IMR-90 (cell line): ENCODE data around the gene MLLT3. TPM values are rescaled to one million over a fixed set of nuclear protein-coding genes. Genes with fewer than 3 reads are reported as not detected.

Experiments used
- ATAC-seq: fragments of 200-7000 bp; cut with Tn5 transposase; 2 replicates; pipeline ENCODE4 v1.9.1; 2020; ENCODE audit warnings: low read depth, mild to moderate bottlenecking, moderate library complexity
- BruUV-seq: library from RNA; stranded (reverse); fragments of 400-500 nt; replicated peaks from 2 replicates; lab custom pipeline; 2021; lab: Mats Ljungman, UMichigan
- CTCF ChIA-PET: fragments of 300-600 bp; formaldehyde crosslinking; extraction: SDS; loops from one replicate; lab custom pipeline; 2021; ENCODE audit warnings: antibody characterized with exemption; lab: Yijun Ruan, JAX
- POLR2A ChIA-PET: fragments of 300-600 bp; sonication (Branson Sonifier 250); formaldehyde crosslinking; loops from one replicate; lab custom pipeline; 2022; ENCODE audit warnings: antibody characterized with exemption; ENCODE audit not compliant: unreplicated experiment; lab: Charles Lee
- DNase-seq: peaks from one replicate; pipeline ENCODE4 v3.0.0; 2013
- H2AFZ ChIP-seq: replicated peaks from 2 replicates; pipeline ENCODE3; 2013; ENCODE audit warnings: low read length, mild to moderate bottlenecking; ENCODE audit not compliant: poor library complexity
- H2AK5ac ChIP-seq: 2 replicates; pipeline ENCODE4 v1.6.1; 2013; ENCODE audit warnings: low read depth, low read length, inconsistent platforms
- H2AK9ac ChIP-seq: replicated peaks from 2 replicates; pipeline ENCODE3; 2013; ENCODE audit warnings: mild to moderate bottlenecking, low read depth, low read length, moderate library complexity; ENCODE audit not compliant: poor library complexity
- H2BK120ac ChIP-seq: 2 replicates; pipeline ENCODE4 v1.6.1; 2013; ENCODE audit warnings: low read depth, low read length, inconsistent platforms
- H2BK15ac ChIP-seq: 3 replicates; pipeline ENCODE4 v1.6.1; 2013; ENCODE audit warnings: low read depth, low read length, inconsistent platforms
- H2BK20ac ChIP-seq: 2 replicates; pipeline ENCODE4 v1.6.1; 2013; ENCODE audit warnings: low read depth, mild to moderate bottlenecking, inconsistent platforms, low read length, moderate library complexity
- H2BK5ac ChIP-seq: 2 replicates; pipeline ENCODE4 v1.6.1; 2013; ENCODE audit warnings: mild to moderate bottlenecking, low read depth, low read length, inconsistent platforms; ENCODE audit not compliant: poor library complexity, severe bottlenecking
- H3K14ac ChIP-seq: replicated peaks from 2 replicates; pipeline ENCODE4 v1.6.1; 2013; ENCODE audit warnings: low read depth, low read length, inconsistent platforms
- H3K18ac ChIP-seq: 2 replicates; pipeline ENCODE4 v1.6.1; 2013; ENCODE audit warnings: low read depth, low read length, control low read depth
- H3K23ac ChIP-seq: 2 replicates; pipeline ENCODE4 v1.6.1; 2013; ENCODE audit warnings: low read depth, low read length, inconsistent platforms
- H3K27ac ChIP-seq: 2 replicates; pipeline ENCODE4 v1.5.1; 2013; ENCODE audit warnings: mild to moderate bottlenecking, control low read depth, low read length; ENCODE audit not compliant: insufficient read depth
- H3K27me3 ChIP-seq: 2 replicates; pipeline ENCODE4 v1.6.1; 2013; ENCODE audit warnings: low read length; ENCODE audit not compliant: control insufficient read depth, insufficient read depth
- H3K36me3 ChIP-seq: 2 replicates; pipeline ENCODE4 v1.6.1; 2013; ENCODE audit warnings: low read length, mixed read lengths; ENCODE audit not compliant: control insufficient read depth, insufficient read depth
- H3K4ac ChIP-seq: 2 replicates; pipeline ENCODE4 v1.6.1; 2013; ENCODE audit warnings: low read depth, low read length, inconsistent platforms
- H3K4me1 ChIP-seq: 2 replicates; pipeline ENCODE4 v1.6.1; 2013; ENCODE audit warnings: low read length, mixed read lengths; ENCODE audit not compliant: control insufficient read depth, insufficient read depth
- H3K4me2 ChIP-seq: 2 replicates; pipeline ENCODE4 v1.6.1; 2013; ENCODE audit warnings: low read depth, mild to moderate bottlenecking, control low read depth, low read length, moderate library complexity
- H3K4me3 ChIP-seq: 2 replicates; pipeline ENCODE4 v1.5.1; 2013; ENCODE audit warnings: low read depth, mild to moderate bottlenecking, control low read depth, low read length, moderate library complexity; ENCODE audit not compliant: insufficient read depth
- H3K56ac ChIP-seq: 2 replicates; pipeline ENCODE4 v1.6.1; 2013; ENCODE audit warnings: low read length, inconsistent platforms; ENCODE audit not compliant: insufficient read depth; ENCODE audit errors: extremely low read depth
- H3K79me1 ChIP-seq, 2 experiments: 2 replicates each; pipeline ENCODE4 v1.6.1; 2013; ENCODE audit warnings: low read length in 2 of 2, inconsistent platforms in 1 of 2, low read depth in 1 of 2
- H3K9ac ChIP-seq: 2 replicates; pipeline ENCODE4 v1.6.1; 2013; ENCODE audit warnings: low read depth, low read length, control low read depth
- H3K9me1 ChIP-seq: 2 replicates; pipeline ENCODE4 v1.6.1; 2013; ENCODE audit warnings: low read length, inconsistent platforms; ENCODE audit not compliant: insufficient read depth
- H3K9me3 ChIP-seq: 2 replicates; pipeline ENCODE4 v1.6.1; 2013; ENCODE audit warnings: low read length; ENCODE audit not compliant: control insufficient read depth, insufficient read depth
- H4K20me1 ChIP-seq: 2 replicates; pipeline ENCODE4 v1.6.1; 2013; ENCODE audit warnings: low read length, inconsistent platforms; ENCODE audit not compliant: insufficient read depth
- H4K5ac ChIP-seq: 2 replicates; pipeline ENCODE4 v1.6.1; 2013; ENCODE audit warnings: mild to moderate bottlenecking, low read depth, low read length, control low read depth
- H4K8ac ChIP-seq, 2 experiments: 2 replicates each; pipeline ENCODE4 v1.6.1; 2013; ENCODE audit warnings: low read depth in 2 of 2, low read length in 2 of 2, control low read depth in 1 of 2, inconsistent platforms in 1 of 2
- H4K91ac ChIP-seq: 2 replicates; pipeline ENCODE4 v1.6.1; 2013; ENCODE audit warnings: low read depth, low read length, inconsistent platforms; ENCODE audit not compliant: insufficient read depth
- BHLHE40 ChIP-seq: fragments of 150-350 bp; IDR thresholded peaks from 2 replicates; pipeline ENCODE4 v1.6.1; 2016; ENCODE audit warnings: mild to moderate bottlenecking, low read depth, low read length
- CEBPB ChIP-seq: IDR thresholded peaks from 2 replicates; pipeline ENCODE4 v1.6.1; 2012; ENCODE audit warnings: low read depth, low read length, improper control_type of control experiment
- CHD1 ChIP-seq: IDR thresholded peaks from 2 replicates; pipeline ENCODE4 v1.6.1; 2012; ENCODE audit warnings: low read depth, low read length, improper control_type of control experiment
- CTCF ChIP-seq: conservative IDR thresholded peaks from 2 replicates; pipeline ENCODE4 v1.5.1; 2012; ENCODE audit warnings: mild to moderate bottlenecking, low read depth, low read length, improper control_type of control experiment
- ELK1 ChIP-seq: fragments of 150-350 bp; IDR thresholded peaks from 2 replicates; pipeline ENCODE4 v1.6.1; 2016; ENCODE audit warnings: low read depth, mild to moderate bottlenecking, low read length, moderate library complexity, borderline replicate concordance
- FOS ChIP-seq: fragments of 150-350 bp; IDR thresholded peaks from 2 replicates; pipeline ENCODE4 v1.6.1; 2016; ENCODE audit warnings: low read depth, low read length
- MAFK ChIP-seq: IDR thresholded peaks from 2 replicates; pipeline ENCODE4 v1.6.1; 2012; ENCODE audit warnings: low read depth, low read length, improper control_type of control experiment
- MAZ ChIP-seq: IDR thresholded peaks from 2 replicates; pipeline ENCODE4 v1.6.1; 2012; ENCODE audit warnings: low read depth, mild to moderate bottlenecking, low read length, improper control_type of control experiment, moderate library complexity, borderline replicate concordance
- MXI1 ChIP-seq: IDR thresholded peaks from 2 replicates; pipeline ENCODE4 v1.6.1; 2012; ENCODE audit warnings: low read depth, mild to moderate bottlenecking, low read length, moderate library complexity, borderline replicate concordance
- NFE2L2 ChIP-seq: fragments of 150-350 bp; IDR thresholded peaks from 2 replicates; pipeline ENCODE4 v1.6.1; 2016; ENCODE audit warnings: low read depth, mild to moderate bottlenecking, low read length
- POLR2A ChIP-seq: IDR thresholded peaks from 2 replicates; pipeline ENCODE4 v1.6.1; 2012; ENCODE audit warnings: mild to moderate bottlenecking, low read depth, low read length
- RAD21 ChIP-seq: IDR thresholded peaks from 2 replicates; pipeline ENCODE4 v1.6.1; 2012; ENCODE audit warnings: low read length, improper control_type of control experiment
- RCOR1 ChIP-seq: IDR thresholded peaks from 2 replicates; pipeline ENCODE4 v1.6.1; 2012; ENCODE audit warnings: mild to moderate bottlenecking, low read length, improper control_type of control experiment; ENCODE audit not compliant: insufficient replicate concordance
- RFX5 ChIP-seq: IDR thresholded peaks from 2 replicates; pipeline ENCODE4 v1.8.0; 2012; ENCODE audit warnings: low read depth, mild to moderate bottlenecking, low read length, moderate library complexity
- USF2 ChIP-seq: fragments of 150-350 bp; IDR thresholded peaks from 2 replicates; pipeline ENCODE4 v1.6.1; 2017; ENCODE audit warnings: mild to moderate bottlenecking, antibody characterized with exemption, low read length, low read depth
- WGBS, 2 experiments: methylation state at CpG; one replicate each; pipeline versions ENCODE4 v1.1.5 to v1.1.7; 2013; ENCODE audit warnings: missing lambda C conversion rate in 2 of 2; ENCODE audit not compliant: insufficient read length in 1 of 2; ENCODE audit errors: extremely low coverage in 2 of 2; 5-methylcytosine and 5-hydroxymethylcytosine counted together
- dilution Hi-C: fragments of 300-500 bp; cut with HindIII; formaldehyde crosslinking; loops from one replicate; pipeline ENCODE4 v1.14.3; 2018; ENCODE audit warnings: low sequenced_read_pairs; ENCODE audit not compliant: unreplicated experiment
- in situ Hi-C: fragments of 300-500 bp; cut with MboI; formaldehyde crosslinking; loops from 3 replicates; pipeline ENCODE4 v1.14.3; 2019; ENCODE audit warnings: low sequenced_read_pairs, inconsistent platforms, mixed read lengths
- intact Hi-C: fragments of 100-400 bp; cut with micrococcal nuclease; formaldehyde crosslinking; loops from 2 replicates; pipeline ENCODE4 v1.10.0; 2022
- polyA plus RNA-seq, 3 experiments: library from polyadenylated mRNA; depleted of rRNA; stranded (reverse); fragments of >200 nt; gene quantifications; 2 replicates each; pipeline ENCODE4 v1.2.3, GENCODE V29; 2012; ENCODE audit warnings: low replicate concordance in 1 of 3
- total RNA-seq: library from RNA; depleted of rRNA; stranded (reverse); fragments of >200 nt; gene quantifications from 2 replicates; pipeline ENCODE4 v1.2.3, GENCODE V29; 2012

MLLT3 gene
- total and polyA plus RNA-seq, 2 of the 4 experiments (the other 2 are of a cell fraction) = 10.4 to 21.1 TPM

GRCh38 chr9:20495098-20495497 lies 127.2 kb downstream of the MLLT3 start:
- Histone ChIP-seq H3K23ac (no peak overlapping the region), H2AFZ (no peak overlapping the region), H3K14ac (no peak overlapping the region; the same call in 1 of the 2 replicates), H2BK120ac (no peak overlapping the region), H3K4me1 (no peaks in the 10 kb centered on the region), H2BK15ac (no peak overlapping the region), H3K18ac (no peak overlapping the region), H3K79me1 (peaks cover 5 to 9% of the 10 kb centered on the region in 2 experiments), H3K4me3 (no peak overlapping the region), H4K91ac (no peak overlapping the region), H4K20me1 (peaks cover 5% of the 10 kb centered on the region; the same call in 1 of the 2 replicates), H2AK9ac (no peak overlapping the region), H3K4ac (no peak overlapping the region), H3K9ac (no peak overlapping the region), H2AK5ac (no peak overlapping the region), H2BK5ac (no peak overlapping the region), H3K56ac (no peak overlapping the region), H3K4me2 (no peak overlapping the region), H2BK20ac (no peak overlapping the region), H3K36me3 (no peaks in the 10 kb centered on the region), H4K5ac (no peak overlapping the region), H3K9me1 (no peaks in the 10 kb centered on the region), H3K9me3 (no peaks in the 10 kb centered on the region), H3K27me3 (no peaks in the 10 kb centered on the region), H3K27ac (no peak overlapping the region), H4K8ac (no peak overlapping the region)
- ChIA-PET POLR2A (no interaction called here), CTCF (no interaction called here)
- in situ Hi-C loops (no loop called here), intact Hi-C loops (no loop called here), dilution Hi-C loops (no loop called here)
- DNase-seq = no peak
- TF ChIP-seq BHLHE40 = no peak
- TF ChIP-seq ELK1 = no peak
- TF ChIP-seq NFE2L2 = no peak
- TF ChIP-seq MAFK = no peak
- no peak for TF ChIP-seq CTCF
- TF ChIP-seq POLR2A = no peak
- TF ChIP-seq CEBPB = no peak
- no peak for TF ChIP-seq USF2
- TF ChIP-seq RFX5 = no peak
- TF ChIP-seq RAD21 = no peak
- no peak for TF ChIP-seq FOS
- no peak for TF ChIP-seq RCOR1
- TF ChIP-seq MXI1 = no peak
- no peak for TF ChIP-seq CHD1
- TF ChIP-seq MAZ = no peak
- no peak for ATAC-seq
- WGBS, 2 experiments = no CpG with 5 or more reads among the region's 3 CpGs
- BruUV-seq = no TSS peak
